H9 (cell line): Measurements from ENCODE around the gene SNAP25. TPM values are rescaled to one million over a fixed set of nuclear protein-coding genes. Genes with fewer than 3 reads are reported as not detected.

Source experiments
- DNase-seq: peaks from one replicate; pipeline ENCODE4 v3.0.0-alpha.2; 2017
- H2AFZ ChIP-seq: one replicate; pipeline ENCODE4 v1.6.1; 2013; ENCODE audit warnings: mild to moderate bottlenecking, low read length, control low read depth, moderate library complexity
- H2AK5ac ChIP-seq: 2 replicates; pipeline ENCODE4 v1.6.1; 2013; ENCODE audit warnings: low read length, control low read depth, mixed read lengths; ENCODE audit not compliant: insufficient read length
- H2BK120ac ChIP-seq: one replicate; pipeline ENCODE4 v1.6.1; 2013; ENCODE audit warnings: low read depth, mild to moderate bottlenecking, low read length, control low read depth, inconsistent platforms; ENCODE audit not compliant: poor library complexity, severe bottlenecking
- H2BK12ac ChIP-seq: 2 replicates; pipeline ENCODE4 v1.6.1; 2013; ENCODE audit warnings: low read length, control low read depth, mixed read lengths, low read depth; ENCODE audit not compliant: insufficient read length
- H2BK15ac ChIP-seq: 2 replicates; pipeline ENCODE4 v1.6.1; 2013; ENCODE audit warnings: low read depth, low read length, control low read depth
- H2BK20ac ChIP-seq: one replicate; pipeline ENCODE4 v1.6.1; 2013; ENCODE audit warnings: low read depth, mild to moderate bottlenecking, low read length, control low read depth, inconsistent platforms; ENCODE audit not compliant: poor library complexity, severe bottlenecking
- H2BK5ac ChIP-seq: 2 replicates; pipeline ENCODE4 v1.6.1; 2013; ENCODE audit warnings: low read length, control low read depth, mixed read lengths; ENCODE audit not compliant: insufficient read length
- H3K14ac ChIP-seq: 2 replicates; pipeline ENCODE4 v1.6.1; 2013; ENCODE audit warnings: low read length, control low read depth; ENCODE audit not compliant: insufficient read depth
- H3K18ac ChIP-seq: 2 replicates; pipeline ENCODE4 v1.6.1; 2013; ENCODE audit warnings: low read depth, mild to moderate bottlenecking, mixed read lengths, low read length, control low read depth; ENCODE audit not compliant: insufficient read length
- H3K23ac ChIP-seq: 2 replicates; pipeline ENCODE4 v1.6.1; 2013; ENCODE audit warnings: low read length, control low read depth, mixed read lengths, low read depth; ENCODE audit not compliant: insufficient read length
- H3K23me2 ChIP-seq: 2 replicates; pipeline ENCODE4 v1.6.1; 2013; ENCODE audit warnings: low read depth, mild to moderate bottlenecking, mixed read lengths, low read length, control low read depth; ENCODE audit not compliant: insufficient read length, poor library complexity, severe bottlenecking
- H3K27ac ChIP-seq: 2 replicates; pipeline ENCODE4 v1.5.1; 2013; ENCODE audit warnings: low read length, control low read depth, mixed read lengths, low read depth; ENCODE audit not compliant: insufficient read length
- H3K27me3 ChIP-seq: 2 replicates; pipeline ENCODE4 v1.6.1; 2013; ENCODE audit warnings: low read length, control low read depth, inconsistent platforms; ENCODE audit not compliant: insufficient read depth
- H3K4ac ChIP-seq: 2 replicates; pipeline ENCODE4 v1.6.1; 2013; ENCODE audit warnings: low read depth, mild to moderate bottlenecking, control low read depth, inconsistent platforms, low read length, moderate library complexity
- H3K4me1 ChIP-seq: 2 replicates; pipeline ENCODE4 v1.6.1; 2013; ENCODE audit warnings: low read length, control low read depth, inconsistent platforms; ENCODE audit not compliant: insufficient read depth
- H3K4me2 ChIP-seq: 2 replicates; pipeline ENCODE4 v1.6.1; 2013; ENCODE audit warnings: low read length, control low read depth, mixed read lengths; ENCODE audit not compliant: insufficient read length, insufficient read depth
- H3K56ac ChIP-seq: 2 replicates; pipeline ENCODE4 v1.6.1; 2013; ENCODE audit warnings: low read depth, mild to moderate bottlenecking, mixed read lengths, low read length, control low read depth; ENCODE audit not compliant: insufficient read length
- H3K79me1 ChIP-seq: 2 replicates; pipeline ENCODE4 v1.6.1; 2013; ENCODE audit warnings: low read depth, mild to moderate bottlenecking, moderate library complexity, low read length, control low read depth, inconsistent platforms; ENCODE audit not compliant: insufficient read depth, poor library complexity, severe bottlenecking
- H3K79me2 ChIP-seq: 2 replicates; pipeline ENCODE4 v1.6.1; 2013; ENCODE audit warnings: low read length, control low read depth, inconsistent platforms; ENCODE audit not compliant: insufficient read depth
- H3K9ac ChIP-seq: 2 replicates; pipeline ENCODE4 v1.6.1; 2013; ENCODE audit warnings: low read length, control low read depth, mixed read lengths; ENCODE audit not compliant: insufficient read length; ENCODE audit errors: extremely low read depth
- H3K9me3 ChIP-seq: one replicate; pipeline ENCODE4 v1.6.1; 2013; ENCODE audit warnings: low read depth, low read length, inconsistent platforms; ENCODE audit not compliant: control insufficient read depth
- H3T11ph ChIP-seq: one replicate; pipeline ENCODE4 v1.6.1; 2013; ENCODE audit warnings: mild to moderate bottlenecking, low read length, control low read depth, inconsistent platforms
- H4K20me1 ChIP-seq: one replicate; pipeline ENCODE4 v1.6.1; 2013; ENCODE audit not compliant: control insufficient read depth, insufficient read length, insufficient read depth
- H4K5ac ChIP-seq: 2 replicates; pipeline ENCODE4 v1.6.1; 2013; ENCODE audit warnings: low read depth, mild to moderate bottlenecking, mixed read lengths, low read length, control low read depth; ENCODE audit not compliant: insufficient read length
- H4K8ac ChIP-seq: replicated peaks from 2 replicates; pipeline ENCODE4 v1.6.1; 2013; ENCODE audit warnings: low read length, control low read depth, mixed read lengths, low read depth; ENCODE audit not compliant: insufficient read length
- H4K91ac ChIP-seq: 2 replicates; pipeline ENCODE4 v1.6.1; 2013; ENCODE audit warnings: low read depth, mild to moderate bottlenecking, moderate library complexity, mixed read lengths, low read length, control low read depth; ENCODE audit not compliant: insufficient read length
- H3K27ac Mint-ChIP-seq, 3 experiments: 2 replicates in 2 of 3; 3 replicates in 1 of 3; pipeline ENCODE4 v1.8.0; 2020 to 2021; ENCODE audit warnings: mixed read lengths in 3 of 3, mild to moderate bottlenecking in 1 of 3, moderate library complexity in 1 of 3
- H3K27me3 Mint-ChIP-seq: 2 replicates; pipeline ENCODE4 v1.8.0; 2021; ENCODE audit warnings: low read depth, mild to moderate bottlenecking, moderate library complexity, mixed read lengths
- H3K36me3 Mint-ChIP-seq, 3 experiments: 2 replicates in 2 of 3; 3 replicates in 1 of 3; pipeline ENCODE4 v1.8.0; 2020 to 2021; ENCODE audit warnings: low read depth in 3 of 3, mixed read lengths in 3 of 3; ENCODE audit not compliant: insufficient read depth in 1 of 3
- H3K4me1 Mint-ChIP-seq, 2 experiments: 2 replicates each; pipeline ENCODE4 v1.8.0; 2020; ENCODE audit warnings: mixed read lengths in 2 of 2
- H3K4me3 Mint-ChIP-seq, 2 experiments: 2 replicates in 1 of 2; 3 replicates in 1 of 2; pipeline ENCODE4 v1.8.0; 2020 to 2021; ENCODE audit warnings: mild to moderate bottlenecking in 2 of 2, mixed read lengths in 2 of 2, moderate library complexity in 1 of 2
- H3K9me3 Mint-ChIP-seq, 2 experiments: 2 replicates in 1 of 2; 3 replicates in 1 of 2; pipeline ENCODE4 v1.8.0; 2020; ENCODE audit warnings: mild to moderate bottlenecking in 2 of 2, mixed read lengths in 2 of 2, moderate library complexity in 1 of 2
- CTCF ChIP-seq: fragments of 200-600 bp; sonication (generic); conservative IDR thresholded peaks from 3 replicates; pipeline ENCODE4 v1.8.0; 2021; ENCODE audit warnings: antibody characterized with exemption, mild to moderate bottlenecking
- WGBS: extraction: QIAGEN DNeasy Blood & Tissue Kit; methylation state at CpG from one replicate; pipeline ENCODE4 v1.1.7; 2013; ENCODE audit warnings: missing lambda C conversion rate, low lambda C conversion rate, mixed read lengths; ENCODE audit not compliant: insufficient read length; ENCODE audit errors: extremely low coverage; 5-methylcytosine and 5-hydroxymethylcytosine counted together
- total RNA-seq: library from RNA; stranded (reverse); gene quantifications from 2 replicates; pipeline ENCODE4 v1.2.1, GENCODE V29; 2021

Gene SNAP25
- total RNA-seq, 1 experiment from 2014 or later = 0.13 TPM

GRCh38 chr20:10288954-10289646 is 70.5 kb downstream of the SNAP25 start:
- Histone ChIP-seq H3K9me3 (no peaks in the 10 kb centered on the region), H3K18ac (no peak overlapping the region), H3K79me1 (no peaks in the 10 kb centered on the region), H3K14ac (no peak overlapping the region), H3T11ph (no peak overlapping the region), H4K20me1 (no peaks in the 10 kb centered on the region), H3K9ac (no peak overlapping the region), H2BK5ac (no peak overlapping the region), H3K79me2 (no peaks in the 10 kb centered on the region), H3K23ac (no peak overlapping the region), H4K5ac (no peak overlapping the region), H2AFZ (no peak overlapping the region), H4K91ac (no peak overlapping the region), H2BK20ac (no peak overlapping the region), H3K4me2 (no peak overlapping the region), H3K56ac (no peak overlapping the region), H2BK12ac (no peak overlapping the region), H3K4ac (no peak overlapping the region), H2AK5ac (no peak overlapping the region), H3K27me3 (no peaks in the 10 kb centered on the region), H2BK120ac (no peak overlapping the region), H4K8ac (no peak overlapping the region), H2BK15ac (no peak overlapping the region), H3K27ac (no peak overlapping the region), H3K4me1 (no peaks in the 10 kb centered on the region; the same call in 1 of the 2 replicates), H3K23me2 (no peaks in the 10 kb centered on the region)
- WGBS = no CpG with 5 or more reads among the region's 5 CpGs
- no peak overlapping the region; a peak in 1 of 7 replicates for H3K27ac Mint-ChIP-seq
- no peak for DNase-seq
- no peaks in the 10 kb centered on the region for H3K27me3 Mint-ChIP-seq
- peaks cover 21 to 26% of the 10 kb centered on the region in 2 experiments for H3K4me1 Mint-ChIP-seq
- H3K4me3 Mint-ChIP-seq = no peak overlapping the region
- TF ChIP-seq CTCF = no peak
- no peaks in the 10 kb centered on the region; a peak in 1 of 5 replicates for H3K9me3 Mint-ChIP-seq
- no peaks in the 10 kb centered on the region for H3K36me3 Mint-ChIP-seq
